Body of pancreas (tissue), 4 donors: ENCODE measurements around the gene CAMTA1.

Source experiments
- POLR2A ChIP-seq, 3 donors: fragments of 450-650 bp; IDR thresholded peaks; one replicate each; pipeline ENCODE4 v1.6.1; 2016; ENCODE audit warnings: antibody characterized with exemption in 3 of 3, mild to moderate bottlenecking in 2 of 3
- TF ChIP-seq, protein P1 (sequence below), 7 experiments: fragments of 450-650 bp in 4 of 7; fragments of 200-600 bp in 3 of 7; sonication (generic) in 3 of 7; IDR thresholded peaks; one replicate each; pipeline ENCODE4 v1.5.1; 2016 to 2019; ENCODE audit warnings: antibody characterized with exemption in 7 of 7

DNA sequence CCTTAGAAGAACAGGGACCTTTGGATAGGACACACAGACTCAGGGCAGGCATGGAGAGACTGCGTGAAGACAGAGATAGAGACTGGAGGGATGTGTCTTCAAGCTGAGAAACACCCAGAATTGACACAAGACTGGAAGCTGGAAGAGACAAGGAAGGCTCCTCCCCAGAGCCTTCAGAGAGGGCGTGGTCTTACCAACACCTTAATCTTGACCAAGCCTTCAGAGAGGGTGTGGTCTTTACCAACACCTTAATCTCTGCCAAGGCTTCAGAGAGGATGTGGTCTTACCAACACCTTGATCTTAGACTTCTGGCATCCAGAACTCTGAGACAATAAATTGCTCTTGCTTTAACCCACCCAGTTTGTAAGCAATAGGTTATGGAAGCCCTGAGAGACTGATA, 504.4 kb downstream of the CAMTA1 start:
- TF ChIP-seq POLR2A (IDR thresholded peaks at IDR 0.05), result no peak
- TF ChIP-seq, protein P1, sequence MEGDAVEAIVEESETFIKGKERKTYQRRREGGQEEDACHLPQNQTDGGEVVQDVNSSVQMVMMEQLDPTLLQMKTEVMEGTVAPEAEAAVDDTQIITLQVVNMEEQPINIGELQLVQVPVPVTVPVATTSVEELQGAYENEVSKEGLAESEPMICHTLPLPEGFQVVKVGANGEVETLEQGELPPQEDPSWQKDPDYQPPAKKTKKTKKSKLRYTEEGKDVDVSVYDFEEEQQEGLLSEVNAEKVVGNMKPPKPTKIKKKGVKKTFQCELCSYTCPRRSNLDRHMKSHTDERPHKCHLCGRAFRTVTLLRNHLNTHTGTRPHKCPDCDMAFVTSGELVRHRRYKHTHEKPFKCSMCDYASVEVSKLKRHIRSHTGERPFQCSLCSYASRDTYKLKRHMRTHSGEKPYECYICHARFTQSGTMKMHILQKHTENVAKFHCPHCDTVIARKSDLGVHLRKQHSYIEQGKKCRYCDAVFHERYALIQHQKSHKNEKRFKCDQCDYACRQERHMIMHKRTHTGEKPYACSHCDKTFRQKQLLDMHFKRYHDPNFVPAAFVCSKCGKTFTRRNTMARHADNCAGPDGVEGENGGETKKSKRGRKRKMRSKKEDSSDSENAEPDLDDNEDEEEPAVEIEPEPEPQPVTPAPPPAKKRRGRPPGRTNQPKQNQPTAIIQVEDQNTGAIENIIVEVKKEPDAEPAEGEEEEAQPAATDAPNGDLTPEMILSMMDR (IDR thresholded peaks at IDR 0.05), result no peak
